Measurements from ENCODE around the gene IZUMO4.
"Not testable (repeated sequence)": the region's sequence is repeated elsewhere in the genome, so short reads cannot be mapped to it uniquely, and the experiment has no call there.

The IZUMO4 gene

GRCh38 chr19:2081873-2082810 lies 14.6 kb upstream of the IZUMO4 start:
- peak in 1 of 2 donors; percentile 32 for DNase-seq (ENCODE audit: low read depth in 2 of 2)

GRCh38 chr19:2083174-2083854 lies 13.4 kb upstream of the IZUMO4 start:
- DNase-seq (ENCODE audit: low read depth in 2 of 2), result peak; percentile 38 to 48

- DNase-seq (ENCODE audit: low read depth in 2 of 2), result peak; percentile 81 to 85
Observed at GRCh38 chr19:2084993-2085720, 11.6 kb upstream of the IZUMO4 start.

- not testable (repeated sequence) for DNase-seq (ENCODE audit: low read depth in 2 of 2)
Observed at GRCh38 chr19:2086695-2087620, 9.8 kb upstream of the IZUMO4 start.

- no peak for DNase-seq (ENCODE audit: low read depth in 2 of 2)
Observed at GRCh38 chr19:2087621-2088100, 9.1 kb upstream of the IZUMO4 start.

- no peak for DNase-seq (ENCODE audit: low read depth in 2 of 2)
Observed at GRCh38 chr19:2089001-2089711, 7.6 kb upstream of the IZUMO4 start.

GRCh38 chr19:2089727-2090053 lies 7.0 kb upstream of the IZUMO4 start:
- DNase-seq (ENCODE audit: low read depth in 2 of 2), result no peak

- not testable (repeated sequence) for DNase-seq (ENCODE audit: low read depth in 2 of 2)
Observed at GRCh38 chr19:2091926-2092525, 4.7 kb upstream of the IZUMO4 start.

GRCh38 chr19:2096034-2096479 lies 658 bp upstream of the IZUMO4 start, which contains the start of gene MOB3A:
TSS of gene MOB3A (minus strand) at chr19:2096326. CDS start at chr19:2078560, 17,766 bp downstream.
- no peak for DNase-seq (ENCODE audit: low read depth in 2 of 2)

GRCh38 chr19:2097203-2097885 lies 629 bp downstream of the IZUMO4 start:
- DNase-seq (ENCODE audit: low read depth in 2 of 2), result no peak

GRCh38 chr19:2097886-2098327 lies 1.2 kb downstream of the IZUMO4 start:
- no peak for DNase-seq (ENCODE audit: low read depth in 2 of 2)

GRCh38 chr19:2099054-2099501 lies 2.4 kb downstream of the IZUMO4 start:
- no peak for DNase-seq (ENCODE audit: low read depth in 2 of 2)

- no peak for DNase-seq (ENCODE audit: low read depth in 2 of 2)
Observed at GRCh38 chr19:2099937-2100718, 3.4 kb downstream of the IZUMO4 start.

- no peak for DNase-seq (ENCODE audit: low read depth in 2 of 2)
Observed at GRCh38 chr19:2100719-2101061, 4.0 kb downstream of the IZUMO4 start.

GRCh38 chr19:2101417-2102335 lies 5.0 kb downstream of the IZUMO4 start:
- no peak for DNase-seq (ENCODE audit: low read depth in 2 of 2)

- no peak for DNase-seq (ENCODE audit: low read depth in 2 of 2)
Observed at GRCh38 chr19:2103045-2103707, 6.5 kb downstream of the IZUMO4 start.

Measured in stimulated activated CD8-positive, alpha-beta memory T cell treated with anti-CD3 and anti-CD28 coated beads, Interleukin-7, amount 100 ng/mL, for 1 hour (primary cell).